Suprapubic skin (tissue), 4 donors: Measurements from ENCODE around the gene PHYKPL. TPM values are rescaled to one million over a fixed set of nuclear protein-coding genes. Genes with fewer than 3 reads are reported as not detected.
A peak's percentile ranks its signal among the peaks of the same experiment; 100 is the strongest.

Experiments used
- DNase-seq, 2 donors: peaks; one replicate each; pipeline ENCODE4 v3.0.0-alpha.2; 2019; ENCODE audit warnings: low spot score in 2 of 2
- H3K27ac ChIP-seq: fragments of 200-600 bp; sonication (generic); one replicate; pipeline ENCODE4 v1.5.1; 2019
- H3K27me3 ChIP-seq: fragments of 200-600 bp; sonication (generic); one replicate; pipeline ENCODE4 v1.5.1; 2019
- H3K36me3 ChIP-seq: fragments of 200-600 bp; sonication (generic); one replicate; pipeline ENCODE4 v1.5.1; 2019
- H3K4me1 ChIP-seq: fragments of 200-600 bp; sonication (generic); one replicate; pipeline ENCODE4 v1.5.1; 2019
- H3K4me3 ChIP-seq: fragments of 200-600 bp; sonication (generic); one replicate; pipeline ENCODE4 v1.5.1; 2019; ENCODE audit warnings: mild to moderate bottlenecking
- H3K9me3 ChIP-seq: fragments of 200-600 bp; sonication (generic); one replicate; pipeline ENCODE4 v1.5.1; 2019
- CTCF ChIP-seq, 2 donors: fragments of 200-600 bp in 1 of 2; fragments of 450-650 bp in 1 of 2; sonication (generic) in 1 of 2; IDR thresholded peaks; one replicate each; pipeline ENCODE4 v1.5.1; 2016 to 2019; ENCODE audit warnings: antibody characterized with exemption in 2 of 2, mild to moderate bottlenecking in 1 of 2, moderate library complexity in 1 of 2
- EP300 ChIP-seq: sonication (generic); formaldehyde crosslinking; IDR thresholded peaks from one replicate; pipeline ENCODE4 v1.6.1; 2017; ENCODE audit warnings: antibody characterized with exemption
- POLR2A ChIP-seq, 2 donors: fragments of 450-650 bp; IDR thresholded peaks; one replicate each; pipeline ENCODE4 v1.6.1; 2017; ENCODE audit warnings: antibody characterized with exemption in 2 of 2, mild to moderate bottlenecking in 2 of 2, moderate library complexity in 2 of 2
- POLR2AphosphoS5 ChIP-seq, 3 donors: sonication (generic); formaldehyde crosslinking; IDR thresholded peaks; one replicate each; pipeline ENCODE4 v1.6.1; 2017; ENCODE audit warnings: antibody characterized with exemption in 3 of 3
- WGBS: methylation state at CpG from one replicate; pipeline ENCODE4 v1.1.5; 2018; 5-methylcytosine and 5-hydroxymethylcytosine counted together
- total RNA-seq, 4 donors: library from RNA; depleted of rRNA; stranded (reverse); fragments of >200 nt; gene quantifications; one replicate each; pipeline ENCODE4 v1.1.0, GENCODE V29; 2016

PHYKPL gene
- total RNA-seq, 4 donors from 2014 or later: 27.1 to 50.5 (median 35.7) TPM

DNA sequence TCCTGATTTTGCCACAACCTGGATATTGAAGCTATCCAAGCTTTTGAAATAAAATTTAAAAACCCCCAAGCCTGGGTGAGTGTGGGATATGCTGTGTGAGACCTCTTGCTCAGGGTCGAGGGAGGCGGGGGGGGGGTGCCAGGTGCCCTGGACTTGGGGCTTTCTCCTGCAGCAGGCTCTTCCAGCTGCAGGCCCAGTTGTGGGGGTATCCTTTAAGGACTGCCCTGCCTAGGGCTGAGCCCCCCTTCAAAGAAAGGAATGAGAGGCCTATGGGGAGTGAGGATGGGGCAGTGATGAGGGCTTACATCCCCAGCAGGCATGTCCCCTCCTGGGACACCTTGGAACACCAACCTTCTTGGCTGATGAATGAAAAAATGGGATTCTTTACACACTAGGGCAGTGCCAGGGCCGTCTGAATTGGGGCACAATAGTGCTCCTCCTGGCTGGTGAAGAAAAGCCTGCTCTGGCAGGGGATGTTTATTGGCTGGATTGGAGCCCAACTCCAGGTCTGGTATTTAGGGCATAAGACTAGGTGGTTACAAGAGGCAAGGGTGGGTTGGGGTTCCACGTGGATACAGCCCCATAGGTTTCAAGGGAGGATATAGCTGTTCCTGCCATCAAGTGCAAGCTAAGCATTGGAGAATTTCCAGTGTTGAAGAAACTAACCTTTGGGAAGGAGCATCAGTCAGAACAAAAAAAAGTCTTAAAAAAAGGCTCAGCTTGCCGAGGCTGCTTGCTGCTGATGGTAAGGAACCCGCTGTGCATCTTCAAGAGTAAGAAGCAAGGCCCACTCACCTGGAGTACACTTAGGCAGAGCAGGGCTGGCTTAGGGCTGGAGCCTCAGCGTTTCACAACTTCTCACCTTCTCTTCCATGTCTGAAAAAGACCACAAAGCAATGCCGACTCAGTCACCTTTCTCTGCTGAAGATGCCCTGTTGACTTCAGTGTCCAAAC is 21.2 kb downstream of the PHYKPL start:
- Histone ChIP-seq H3K27ac (no peak overlapping the region), H3K36me3 (peaks cover 96% of the 10 kb centered on the region), H3K4me3 (no peak overlapping the region), H3K4me1 (peaks cover 26% of the 10 kb centered on the region), H3K9me3 (no peaks in the 10 kb centered on the region), H3K27me3 (no peaks in the 10 kb centered on the region)
- no peak for DNase-seq
- 61% methylated on average over 8 of the region's 8 CpGs for WGBS
- no peak for TF ChIP-seq CTCF (IDR thresholded peaks at IDR 0.05)

- Histone ChIP-seq H3K36me3 (peaks cover 92% of the 10 kb centered on the region), H3K27me3 (no peaks in the 10 kb centered on the region), H3K27ac (no peak overlapping the region), H3K4me1 (peaks cover 33% of the 10 kb centered on the region), H3K9me3 (no peaks in the 10 kb centered on the region), H3K4me3 (no peak overlapping the region)
- WGBS: 94% methylated on average over 5 of the region's 5 CpGs
- DNase-seq: no peak
- TF ChIP-seq CTCF (IDR thresholded peaks at IDR 0.05) (no peak), EP300 (no peak), POLR2A (IDR thresholded peaks at IDR 0.05) (no peak), POLR2AphosphoS5 (IDR thresholded peaks at IDR 0.05) (no peak)
Observed at GRCh38 chr5:178210686-178211085, 21.9 kb downstream of the PHYKPL start.

- no peaks in the 10 kb centered on the region for H3K9me3 ChIP-seq
Observed at GRCh38 chr5:178210073-178210535, 22.5 kb downstream of the PHYKPL start.

GRCh38 chr5:178209334-178210072 is 23.1 kb downstream of the PHYKPL start:
- Histone ChIP-seq H3K4me3 (no peak overlapping the region), H3K36me3 (peaks cover 80% of the 10 kb centered on the region), H3K27ac (no peak overlapping the region), H3K9me3 (no peaks in the 10 kb centered on the region), H3K4me1 (peaks cover 37% of the 10 kb centered on the region), H3K27me3 (no peaks in the 10 kb centered on the region)
- WGBS: 79% methylated on average over 8 of the region's 8 CpGs
- peak in 1 of 2 donors; percentile 54 for DNase-seq
- TF ChIP-seq CTCF (IDR thresholded peaks at IDR 0.05) (no peak), POLR2A (IDR thresholded peaks at IDR 0.05) (no peak), EP300 (no peak), POLR2AphosphoS5 (IDR thresholded peaks at IDR 0.05) (no peak)

More at GRCh38 chr5:178210073-178210535, 22.5 kb downstream of the PHYKPL start:
- H3K36me3 ChIP-seq: peaks cover 86% of the 10 kb centered on the region
- no peak overlapping the region for H3K27ac ChIP-seq
- 77% methylated on average over 9 of the region's 18 CpGs for WGBS
- TF ChIP-seq EP300 (no peak), CTCF (IDR thresholded peaks at IDR 0.05) (no peak), POLR2A (IDR thresholded peaks at IDR 0.05) (no peak), POLR2AphosphoS5 (IDR thresholded peaks at IDR 0.05) (no peak)
- no peak overlapping the region for H3K4me3 ChIP-seq
- DNase-seq: no peak
- H3K4me1 ChIP-seq: peaks cover 37% of the 10 kb centered on the region
- H3K27me3 ChIP-seq: no peaks in the 10 kb centered on the region
